ENCODE measurements around the gene PRICKLE2. TPM values are rescaled to one million over a fixed set of nuclear protein-coding genes. Genes with fewer than 3 reads are reported as not detected.

PRICKLE2 gene
- total RNA-seq, 2 experiments from 2014 or later, result not detected

DNA sequence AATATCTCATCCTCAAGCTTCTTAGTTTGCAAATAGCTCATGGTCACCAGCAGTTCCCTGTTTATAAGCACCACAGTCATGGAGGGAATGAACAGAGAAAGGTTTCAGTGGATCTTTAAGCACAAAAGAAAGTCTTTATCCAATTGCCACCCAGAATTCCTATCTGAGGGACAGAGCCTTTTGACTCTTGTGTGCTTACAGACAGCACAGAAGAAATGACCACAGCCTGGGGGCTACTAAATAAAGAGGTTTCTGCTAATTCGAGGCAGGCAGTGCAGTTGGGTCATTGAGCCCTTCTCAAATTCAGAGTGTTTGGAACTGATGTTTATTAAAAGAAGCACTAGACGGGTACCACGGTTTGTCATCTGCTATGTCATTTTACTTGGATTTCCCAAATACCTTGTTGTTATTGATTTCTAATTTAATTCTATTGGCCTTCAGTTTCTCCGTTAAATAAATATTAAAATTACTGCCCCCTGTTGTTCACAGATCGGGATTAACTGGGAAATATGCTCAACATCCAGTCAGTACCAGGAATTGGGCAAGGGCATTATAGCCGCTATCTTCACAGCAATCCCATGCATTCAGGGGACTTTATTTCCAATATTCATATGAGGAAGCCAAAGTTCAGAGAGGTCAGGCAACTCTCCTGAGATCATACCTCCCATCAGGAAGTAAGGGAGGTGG lies 3.6 kb downstream of the PRICKLE2 start:
- CTCF ChIA-PET, result no interaction called here
- Mint-ChIP-seq H3K4me3 (no peak overlapping the region), H3K27ac (no peak overlapping the region), H3K4me1 (ENCODE audit: low read depth) (no peaks in the 10 kb centered on the region), H3K36me3 (ENCODE audit: low read depth) (no peaks in the 10 kb centered on the region), H3K27me3 (peaks cover 6% of the 10 kb centered on the region), H3K9me3 (no peaks in the 10 kb centered on the region)
- TF ChIP-seq, protein P1, sequence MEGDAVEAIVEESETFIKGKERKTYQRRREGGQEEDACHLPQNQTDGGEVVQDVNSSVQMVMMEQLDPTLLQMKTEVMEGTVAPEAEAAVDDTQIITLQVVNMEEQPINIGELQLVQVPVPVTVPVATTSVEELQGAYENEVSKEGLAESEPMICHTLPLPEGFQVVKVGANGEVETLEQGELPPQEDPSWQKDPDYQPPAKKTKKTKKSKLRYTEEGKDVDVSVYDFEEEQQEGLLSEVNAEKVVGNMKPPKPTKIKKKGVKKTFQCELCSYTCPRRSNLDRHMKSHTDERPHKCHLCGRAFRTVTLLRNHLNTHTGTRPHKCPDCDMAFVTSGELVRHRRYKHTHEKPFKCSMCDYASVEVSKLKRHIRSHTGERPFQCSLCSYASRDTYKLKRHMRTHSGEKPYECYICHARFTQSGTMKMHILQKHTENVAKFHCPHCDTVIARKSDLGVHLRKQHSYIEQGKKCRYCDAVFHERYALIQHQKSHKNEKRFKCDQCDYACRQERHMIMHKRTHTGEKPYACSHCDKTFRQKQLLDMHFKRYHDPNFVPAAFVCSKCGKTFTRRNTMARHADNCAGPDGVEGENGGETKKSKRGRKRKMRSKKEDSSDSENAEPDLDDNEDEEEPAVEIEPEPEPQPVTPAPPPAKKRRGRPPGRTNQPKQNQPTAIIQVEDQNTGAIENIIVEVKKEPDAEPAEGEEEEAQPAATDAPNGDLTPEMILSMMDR (IDR thresholded peaks at IDR 0.05), result no peak
- no peak for ATAC-seq
- intact Hi-C loops (cut with micrococcal nuclease), result no loop called here
- no peak for DNase-seq
- POLR2A ChIA-PET, result no interaction called here

DNA sequence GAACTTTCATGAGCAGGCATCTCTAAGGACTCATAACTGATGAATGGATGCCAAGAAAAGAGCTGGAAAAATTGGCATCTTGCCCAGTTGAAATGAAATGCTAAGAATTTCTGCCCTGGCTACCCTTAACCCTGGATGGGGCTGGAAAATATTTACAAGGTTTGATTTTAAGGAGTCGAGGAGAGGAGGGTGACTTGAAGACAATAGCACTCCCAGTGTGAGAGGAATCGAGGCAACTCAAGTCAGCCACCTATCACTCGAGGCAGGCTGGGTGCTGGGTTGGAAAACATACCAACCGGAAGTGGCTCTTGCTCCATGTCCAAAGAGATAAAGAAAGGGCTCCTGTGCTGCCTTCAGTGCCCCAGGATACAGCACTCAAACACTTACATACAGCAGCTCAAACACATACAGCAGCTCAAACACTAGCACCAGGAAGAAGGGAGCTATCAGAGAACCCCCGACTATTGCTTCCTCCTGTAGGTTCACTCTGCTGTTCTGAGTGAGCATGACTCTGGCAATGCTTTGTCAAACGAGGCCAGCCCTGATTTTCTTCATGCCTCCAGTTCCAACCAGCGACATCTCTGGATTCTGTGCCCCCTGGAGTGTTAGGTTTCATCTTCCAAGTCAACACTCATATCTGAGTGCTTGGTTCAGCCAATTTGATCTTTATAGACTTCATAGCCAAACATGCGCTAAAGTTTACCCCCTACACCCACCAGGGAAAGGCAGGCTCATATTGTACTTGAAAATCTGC lies 4.9 kb downstream of the PRICKLE2 start:
- no peak for DNase-seq
- Mint-ChIP-seq H3K27ac (no peak overlapping the region), H3K4me3 (no peak overlapping the region), H3K36me3 (ENCODE audit: low read depth) (no peaks in the 10 kb centered on the region), H3K27me3 (peaks cover 4% of the 10 kb centered on the region), H3K4me1 (ENCODE audit: low read depth) (no peaks in the 10 kb centered on the region), H3K9me3 (no peaks in the 10 kb centered on the region)
- intact Hi-C loops (cut with micrococcal nuclease), result no loop called here
- TF ChIP-seq, protein P1 (IDR thresholded peaks at IDR 0.05), result no peak
- ChIA-PET POLR2A (no interaction called here), CTCF (no interaction called here)
- ATAC-seq, result no peak

DNA sequence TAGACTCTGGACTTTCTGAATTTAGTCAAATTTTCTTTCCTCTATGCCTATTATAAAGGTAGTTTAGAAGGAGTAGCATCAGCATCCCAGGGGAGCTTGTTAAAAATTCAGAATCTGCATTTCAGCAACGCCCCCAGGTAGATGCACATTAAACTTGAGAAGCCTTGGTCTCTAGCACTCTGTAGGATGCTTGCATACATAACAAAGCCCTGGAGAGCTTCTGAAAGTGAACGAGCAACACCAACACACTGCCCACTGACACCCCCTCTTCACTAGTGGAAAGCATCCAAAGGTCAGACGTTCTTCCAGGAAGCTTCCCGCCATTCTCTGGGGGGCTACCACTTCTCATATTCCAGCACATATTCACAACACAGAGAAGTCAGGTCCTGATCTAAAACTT lies 6.5 kb downstream of the PRICKLE2 start:
- Mint-ChIP-seq H3K27me3 (peaks cover 4% of the 10 kb centered on the region), H3K27ac (no peak overlapping the region), H3K36me3 (ENCODE audit: low read depth) (no peaks in the 10 kb centered on the region), H3K4me3 (no peak overlapping the region), H3K4me1 (ENCODE audit: low read depth) (no peaks in the 10 kb centered on the region), H3K9me3 (no peaks in the 10 kb centered on the region)
- CTCF ChIA-PET, result no interaction called here
- TF ChIP-seq, protein P1 (IDR thresholded peaks at IDR 0.05), result no peak
- DNase-seq (no peak), ATAC-seq (no peak)
- POLR2A ChIA-PET, result no interaction called here
- intact Hi-C loops (cut with micrococcal nuclease), result no loop called here

DNA sequence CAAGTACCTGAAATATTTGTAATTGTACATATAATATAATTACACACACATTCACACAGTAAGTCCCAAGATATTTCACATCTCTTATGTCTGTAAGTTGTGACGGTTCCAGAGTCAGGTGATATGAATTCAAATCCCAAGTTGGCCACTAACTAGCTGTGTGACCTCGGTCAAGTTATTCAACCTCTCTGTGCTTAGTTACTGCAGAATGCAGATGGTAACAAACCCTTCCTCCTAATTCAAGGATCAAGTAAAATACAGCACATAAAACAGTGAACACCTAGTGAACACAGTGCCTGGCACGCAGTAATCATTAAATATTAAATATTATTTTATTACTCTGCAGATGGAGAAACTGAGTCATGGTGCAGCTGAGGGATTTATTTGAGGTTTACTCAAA lies 6.9 kb downstream of the PRICKLE2 start:
- CTCF ChIA-PET, result no interaction called here
- H3K27ac Mint-ChIP-seq, result no peak overlapping the region
- no peaks in the 10 kb centered on the region for H3K36me3 Mint-ChIP-seq (ENCODE audit: low read depth)
- H3K9me3 Mint-ChIP-seq, result no peaks in the 10 kb centered on the region
- POLR2A ChIA-PET, result no interaction called here
- TF ChIP-seq, protein P1 (IDR thresholded peaks at IDR 0.05), result no peak
- DNase-seq (no peak), ATAC-seq (no peak)
- peaks cover 4% of the 10 kb centered on the region for H3K27me3 Mint-ChIP-seq
- no peaks in the 10 kb centered on the region for H3K4me1 Mint-ChIP-seq (ENCODE audit: low read depth)
- H3K4me3 Mint-ChIP-seq, result no peak overlapping the region
- intact Hi-C loops (cut with micrococcal nuclease), result no loop called here
